B cell (primary cell): Measurements from ENCODE around the gene NR4A3. TPM values are rescaled to one million over a fixed set of nuclear protein-coding genes. Genes with fewer than 3 reads are reported as not detected.

ENCODE experiments used
- ATAC-seq: fragments of 200-7000 bp; cut with Tn5 transposase; one replicate; pipeline ENCODE4 v1.10.0; 2021; ENCODE audit warnings: low read depth, mild to moderate bottlenecking, moderate number of reproducible peaks, moderate library complexity
- CTCF ChIA-PET: fragments of 350-600 bp; sonication (Branson Sonifier 250); formaldehyde crosslinking; loops from one replicate; lab custom pipeline; 2021; ENCODE audit warnings: antibody characterized with exemption, inconsistent platforms; lab: Charles Lee
- POLR2A ChIA-PET: fragments of 350-600 bp; sonication (Branson Sonifier 250); formaldehyde crosslinking; loops from one replicate; lab custom pipeline; 2021; ENCODE audit warnings: antibody characterized with exemption; lab: Charles Lee
- DNase-seq: peaks from one replicate; pipeline ENCODE4 v3.0.0; 2013
- H2AFZ ChIP-seq: 2 replicates; pipeline ENCODE4 v1.6.1; 2012; ENCODE audit warnings: mild to moderate bottlenecking, low read depth, low read length; ENCODE audit not compliant: insufficient read depth, poor library complexity, severe bottlenecking
- H3K27ac ChIP-seq, 2 donors: 1 replicate in 1 of 2; 2 replicates in 1 of 2; pipeline ENCODE4 v1.5.1; 2012 to 2013; ENCODE audit warnings: low read length in 2 of 2, mild to moderate bottlenecking in 2 of 2, moderate library complexity in 1 of 2
- H3K27me3 ChIP-seq, 4 experiments: fragments of 200-600 bp in 1 of 4; sonication (generic) in 1 of 4; replicated peaks in 1 of 4; 1 replicate in 2 of 4; 2 replicates in 2 of 4; pipeline versions ENCODE4 v1.6.1 to v1.7.0; 2013 to 2016; ENCODE audit warnings: low read length in 3 of 4, mild to moderate bottlenecking in 2 of 4, mixed read lengths in 1 of 4, moderate library complexity in 1 of 4; ENCODE audit not compliant: insufficient read depth in 4 of 4, control insufficient read depth in 3 of 4; ENCODE audit errors: control extremely low read depth in 1 of 4
- H3K36me3 ChIP-seq, 2 experiments: replicated peaks in 1 of 2; 1 replicate in 1 of 2; 2 replicates in 1 of 2; pipeline versions ENCODE4 v1.6.1 to v1.7.1; 2013; ENCODE audit warnings: low read length in 1 of 2; ENCODE audit not compliant: insufficient read depth in 2 of 2, control insufficient read depth in 1 of 2; ENCODE audit errors: control extremely low read depth in 1 of 2, extremely low read depth in 1 of 2
- H3K4me1 ChIP-seq, 2 donors: fragments of 200-600 bp in 1 of 2; sonication (generic) in 1 of 2; 1 replicate in 1 of 2; 2 replicates in 1 of 2; pipeline versions ENCODE4 v1.5.1 to v1.6.1; 2013 to 2017; ENCODE audit warnings: low read length in 2 of 2; ENCODE audit not compliant: control insufficient read depth in 2 of 2, insufficient read depth in 2 of 2
- H3K4me2 ChIP-seq: replicated peaks from 2 replicates; pipeline ENCODE3; 2012; ENCODE audit warnings: mild to moderate bottlenecking, low read depth, low read length; ENCODE audit not compliant: poor library complexity, severe bottlenecking
- H3K4me3 ChIP-seq, 5 experiments: fragments of 200-600 bp in 1 of 5; sonication (generic) in 1 of 5; 1 replicate in 3 of 5; 2 replicates in 2 of 5; pipeline versions ENCODE4 v1.5.1 to v1.7.0; 2011 to 2016; ENCODE audit warnings: low read length in 4 of 5, mild to moderate bottlenecking in 4 of 5, low read depth in 2 of 5, control low read depth in 1 of 5, moderate library complexity in 1 of 5; ENCODE audit not compliant: insufficient read depth in 1 of 5; ENCODE audit errors: control extremely low read depth in 1 of 5, extremely low read depth in 1 of 5
- H3K79me2 ChIP-seq: fragments of 200-600 bp; sonication (generic); one replicate; pipeline ENCODE4 v1.6.0; 2016; ENCODE audit warnings: low read length; ENCODE audit not compliant: control insufficient read depth, insufficient read depth
- H3K9ac ChIP-seq: fragments of 200-600 bp; sonication (generic); 2 replicates; pipeline ENCODE4 v1.6.1; 2017; ENCODE audit warnings: mild to moderate bottlenecking, low read length, moderate library complexity
- H3K9me3 ChIP-seq, 3 donors: one replicate each; pipeline versions ENCODE4 v1.6.1 to v1.7.1; 2013; ENCODE audit warnings: low read length in 2 of 3; ENCODE audit not compliant: control insufficient read depth in 2 of 3, insufficient read depth in 1 of 3; ENCODE audit errors: control extremely low read depth in 1 of 3
- H4K20me1 ChIP-seq: 2 replicates; pipeline ENCODE4 v1.6.0; 2012; ENCODE audit warnings: mild to moderate bottlenecking, low read length; ENCODE audit not compliant: insufficient read depth, control insufficient read depth, poor library complexity, severe bottlenecking
- H3K27ac Mint-ChIP-seq: one replicate; pipeline ENCODE4 v1.8.0; 2021; ENCODE audit warnings: mixed read lengths
- H3K27me3 Mint-ChIP-seq: one replicate; pipeline ENCODE4 v1.8.0; 2021; ENCODE audit warnings: mixed read lengths
- H3K4me1 Mint-ChIP-seq: one replicate; pipeline ENCODE4 v1.8.0; 2021; ENCODE audit warnings: mixed read lengths
- H3K4me3 Mint-ChIP-seq: one replicate; pipeline ENCODE4 v1.8.0; 2021; ENCODE audit warnings: mixed read lengths
- H3K9me3 Mint-ChIP-seq: one replicate; pipeline ENCODE4 v1.8.0; 2022; ENCODE audit warnings: mixed read lengths; ENCODE audit not compliant: insufficient read depth
- CTCF ChIP-seq: fragments of 200-600 bp; IDR thresholded peaks from one replicate; pipeline ENCODE4 v1.8.0; 2022; ENCODE audit warnings: antibody characterized with exemption, mild to moderate bottlenecking
- EZH2 ChIP-seq: IDR thresholded peaks from 2 replicates; pipeline ENCODE4 v1.6.1; 2012; ENCODE audit warnings: borderline replicate concordance, low read depth, mild to moderate bottlenecking, moderate library complexity, low read length; ENCODE audit not compliant: insufficient read depth, poor library complexity, severe bottlenecking
- WGBS: methylation state at CpG from one replicate; pipeline ENCODE4 v1.1.5; 2013; ENCODE audit warnings: missing lambda C conversion rate; ENCODE audit not compliant: insufficient coverage; 5-methylcytosine and 5-hydroxymethylcytosine counted together
- intact Hi-C: fragments of 100-400 bp; cut with micrococcal nuclease; formaldehyde crosslinking; loops from one replicate; pipeline ENCODE4 v1.10.0; 2022
- polyA plus RNA-seq: library from polyadenylated mRNA; depleted of rRNA; stranded (reverse); fragments of >200 nt; gene quantifications from 2 replicates; pipeline ENCODE4 v1.2.3, GENCODE V29; 2012
- total RNA-seq, 2 donors: library from RNA; stranded (reverse); fragments of 120-200 nt in 1 of 2; gene quantifications; 1 replicate in 1 of 2; 2 replicates in 1 of 2; pipeline versions ENCODE4 v1.2.3 to v1.2.4, GENCODE V29; 2013 to 2022

NR4A3 gene
- total and polyA plus RNA-seq, 2 donors (not counting 1 experiment from before 2014, with no cell fraction given): 2.5 to 20.1 TPM

GRCh38 chr9:99867968-99868367, 46.3 kb downstream of the NR4A3 start:
- Mint-ChIP-seq H3K4me3 (no peak overlapping the region), H3K27ac (no peak overlapping the region), H3K27me3 (no peaks in the 10 kb centered on the region), H3K9me3 (no peaks in the 10 kb centered on the region), H3K4me1 (no peaks in the 10 kb centered on the region)
- Histone ChIP-seq H3K27ac (no peak overlapping the region), H3K9ac (no peak overlapping the region), H3K4me1 (no peaks in the 10 kb centered on the region), H3K79me2 (no peaks in the 10 kb centered on the region), H3K27me3 (no peaks in the 10 kb centered on the region), H4K20me1 (no peaks in the 10 kb centered on the region), H3K4me2 (no peak overlapping the region), H3K36me3 (no peaks in the 10 kb centered on the region), H2AFZ (no peak overlapping the region), H3K9me3 (no peaks in the 10 kb centered on the region), H3K4me3 (no peak overlapping the region)
- DNase-seq: peak; percentile 5
- ChIA-PET CTCF (no interaction called here), POLR2A (no interaction called here)
- intact Hi-C loops: no loop called here
- no peak for ATAC-seq
- TF ChIP-seq EZH2 (no peak), CTCF (no peak)

GRCh38 chr9:99868845-99869244, 47.2 kb downstream of the NR4A3 start:
- H3K27ac Mint-ChIP-seq: peak overlapping the region; percentile 10
- H3K4me1 ChIP-seq: no peaks in the 10 kb centered on the region
- no peak overlapping the region for H3K4me3 Mint-ChIP-seq
- no peak for ATAC-seq
- no peak overlapping the region for H3K9ac ChIP-seq
- H2AFZ ChIP-seq: no peak overlapping the region
- TF ChIP-seq EZH2 (no peak), CTCF (no peak)
- no peak overlapping the region for H3K27ac ChIP-seq
- H3K4me3 ChIP-seq: no peak overlapping the region
- no peaks in the 10 kb centered on the region for H3K9me3 ChIP-seq
- no peaks in the 10 kb centered on the region for H3K4me1 Mint-ChIP-seq
- intact Hi-C loops: no loop called here
- no peaks in the 10 kb centered on the region for H3K9me3 Mint-ChIP-seq
- H3K27me3 Mint-ChIP-seq: peaks cover 2% of the 10 kb centered on the region
- no peaks in the 10 kb centered on the region for H4K20me1 ChIP-seq
- no peaks in the 10 kb centered on the region for H3K79me2 ChIP-seq
- no peak overlapping the region for H3K4me2 ChIP-seq
- WGBS: no CpG with 5 or more reads among the region's 2 CpGs
- CTCF ChIA-PET: no interaction called here
- H3K27me3 ChIP-seq: no peaks in the 10 kb centered on the region
- H3K36me3 ChIP-seq: no peaks in the 10 kb centered on the region
- peak; percentile 12 for DNase-seq
- POLR2A ChIA-PET: no interaction called here
